Fibroblast of lung (primary cell): ENCODE data around the gene IGSF22.

Source experiments
- CTCF ChIP-seq, 2 donors: IDR thresholded peaks in 1 of 2; conservative IDR thresholded peaks in 1 of 2; 1 replicate in 1 of 2; 2 replicates in 1 of 2; pipeline ENCODE4 v1.5.1; 2011 to 2012; ENCODE audit warnings: low read length in 2 of 2, control low read depth in 1 of 2, inconsistent platforms in 1 of 2, low read depth in 1 of 2, mild to moderate bottlenecking in 1 of 2
- EZH2 ChIP-seq: IDR thresholded peaks from 2 replicates; pipeline ENCODE4 v1.5.1; 2012; ENCODE audit warnings: low read length, control low read depth, mild to moderate bottlenecking; ENCODE audit errors: missing control alignments

GRCh38 chr11:18752502-18752901 is 26.5 kb upstream of the IGSF22 start:
- TF ChIP-seq CTCF (conservative IDR thresholded peaks at IDR 0.05 in 1 of 2, IDR thresholded peaks at IDR 0.05 in 1 of 2; ENCODE audit: low read depth in 1 of 2, low read length in 2 of 2), result no peak
- TF ChIP-seq EZH2, result no peak
